CD4-positive, alpha-beta T cell (primary cell): ENCODE results near the gene NLGN1. TPM values are rescaled to one million over a fixed set of nuclear protein-coding genes. Genes with fewer than 3 reads are reported as not detected.

Experiments used
- ATAC-seq: fragments of 200-7000 bp; cut with Tn5 transposase; one replicate; pipeline ENCODE4 v1.10.0; 2022; ENCODE audit warnings: mild to moderate bottlenecking; ENCODE audit not compliant: poor library complexity
- CTCF ChIA-PET: fragments of 350-600 bp; sonication (Branson Sonifier 250); formaldehyde crosslinking; loops from one replicate; lab custom pipeline; 2021; ENCODE audit warnings: antibody characterized with exemption, inconsistent platforms; lab: Charles Lee
- POLR2A ChIA-PET: fragments of 350-600 bp; sonication (Branson Sonifier 250); formaldehyde crosslinking; loops from one replicate; lab custom pipeline; 2021; ENCODE audit warnings: antibody characterized with exemption, inconsistent platforms; lab: Charles Lee
- DNase-seq, 14 experiments: peaks; one replicate each; pipeline ENCODE4 v3.0.0-alpha.2; 2013 to 2020; ENCODE audit warnings: mixed read lengths in 2 of 14
- H3K27ac ChIP-seq, 2 donors: one replicate each; pipeline versions ENCODE4 v1.5.1 to v1.7.0; 2013; ENCODE audit warnings: low read length in 2 of 2, low read depth in 1 of 2, mild to moderate bottlenecking in 1 of 2
- H3K27me3 ChIP-seq, 2 experiments: 1 replicate in 1 of 2; 2 replicates in 1 of 2; pipeline versions ENCODE4 v1.6.1 to v1.7.0; 2013; ENCODE audit warnings: low read length in 2 of 2, control low read depth in 1 of 2, mild to moderate bottlenecking in 1 of 2, moderate library complexity in 1 of 2; ENCODE audit not compliant: insufficient read depth in 2 of 2, control insufficient read depth in 1 of 2
- H3K36me3 ChIP-seq: one replicate; pipeline ENCODE4 v1.6.1; 2013; ENCODE audit warnings: low read length, control low read depth; ENCODE audit not compliant: insufficient read depth
- H3K4me1 ChIP-seq: one replicate; pipeline ENCODE4 v1.6.1; 2013; ENCODE audit warnings: low read length, control low read depth; ENCODE audit not compliant: insufficient read depth
- H3K4me3 ChIP-seq: one replicate; pipeline ENCODE4 v1.5.1; 2013; ENCODE audit warnings: mild to moderate bottlenecking, low read length, moderate library complexity
- H3K9me3 ChIP-seq, 2 experiments: 1 replicate in 1 of 2; 2 replicates in 1 of 2; pipeline versions ENCODE4 v1.6.1 to v1.7.0; 2013; ENCODE audit warnings: low read length in 2 of 2, mild to moderate bottlenecking in 2 of 2, control low read depth in 1 of 2, moderate library complexity in 1 of 2; ENCODE audit not compliant: control insufficient read depth in 1 of 2, insufficient read depth in 1 of 2
- H3K27ac Mint-ChIP-seq: one replicate; pipeline ENCODE4 v1.8.0; 2020; ENCODE audit warnings: mixed read lengths
- H3K27me3 Mint-ChIP-seq: one replicate; pipeline ENCODE4 v1.8.0; 2021; ENCODE audit warnings: mixed read lengths
- H3K36me3 Mint-ChIP-seq: one replicate; pipeline ENCODE4 v1.8.0; 2021; ENCODE audit warnings: low read depth, mixed read lengths
- H3K4me1 Mint-ChIP-seq: one replicate; pipeline ENCODE4 v1.8.0; 2021; ENCODE audit warnings: low read depth, mixed read lengths
- H3K4me3 Mint-ChIP-seq: one replicate; pipeline ENCODE4 v1.8.0; 2020; ENCODE audit warnings: mild to moderate bottlenecking, mixed read lengths
- H3K9me3 Mint-ChIP-seq: one replicate; pipeline ENCODE4 v1.8.0; 2020; ENCODE audit warnings: mixed read lengths
- CTCF ChIP-seq: fragments of 200-600 bp; IDR thresholded peaks from one replicate; pipeline ENCODE4 v1.8.0; 2022; ENCODE audit warnings: antibody characterized with exemption, mild to moderate bottlenecking
- intact Hi-C, 2 experiments: fragments of 100-400 bp; cut with DNase I in 1 of 2; cut with micrococcal nuclease in 1 of 2; formaldehyde crosslinking; loops; one replicate each; pipeline versions ENCODE4 v1.15.1 to v1.9.0; 2023 to 2025; cut with DNase I, micrococcal nuclease
- total RNA-seq, 174 experiments: library from RNA in 2 of 174; stranded (reverse) in 2 of 174; gene quantifications; one replicate each; pipeline ENCODE4 v1.2.3 and lab custom pipeline; 2021 to 2026

NLGN1 gene
- total RNA-seq, 2 experiments from 2014 or later: not detected

- intact Hi-C loops: no loop called here
- H3K9me3 Mint-ChIP-seq: peaks cover 5% of the 10 kb centered on the region
- H3K27ac Mint-ChIP-seq: no peak overlapping the region
- H3K27me3 ChIP-seq: no peaks in the 10 kb centered on the region
- no peaks in the 10 kb centered on the region for H3K36me3 ChIP-seq
- H3K4me1 Mint-ChIP-seq: no peaks in the 10 kb centered on the region
- ChIA-PET POLR2A (no interaction called here), CTCF (interaction anchor here (1.0 kb wide), 1 partner anchor 11 kb away, joined by 3 read pairs; no protein-coding TSS in a partner anchor)
- no peak overlapping the region for H3K4me3 Mint-ChIP-seq
- H3K9me3 ChIP-seq: peaks cover 0 to 8% of the 10 kb centered on the region in 2 experiments
- ATAC-seq (no peak), DNase-seq (no peak)
- no peaks in the 10 kb centered on the region for H3K36me3 Mint-ChIP-seq
- no peak overlapping the region for H3K27ac ChIP-seq
- no peaks in the 10 kb centered on the region for H3K27me3 Mint-ChIP-seq
- H3K4me1 ChIP-seq: no peaks in the 10 kb centered on the region
- no peak overlapping the region for H3K4me3 ChIP-seq
- TF ChIP-seq CTCF: no peak
Measured at GRCh38 chr3:174046311-174046710, 648.8 kb downstream of the NLGN1 start.

GRCh38 chr3:174049472-174049871 lies 651.9 kb downstream of the NLGN1 start:
- H3K4me1 Mint-ChIP-seq: no peaks in the 10 kb centered on the region
- no peaks in the 10 kb centered on the region for H3K36me3 ChIP-seq
- ChIA-PET POLR2A (no interaction called here), CTCF (no interaction called here)
- H3K9me3 ChIP-seq: no peaks in the 10 kb centered on the region
- intact Hi-C loops: no loop called here
- no peaks in the 10 kb centered on the region for H3K4me1 ChIP-seq
- DNase-seq: no peak
- no peaks in the 10 kb centered on the region for H3K27me3 Mint-ChIP-seq
- TF ChIP-seq CTCF: no peak
- H3K9me3 Mint-ChIP-seq: peaks cover 3% of the 10 kb centered on the region
- no peaks in the 10 kb centered on the region for H3K27me3 ChIP-seq
- no peak overlapping the region for H3K27ac Mint-ChIP-seq
- H3K4me3 ChIP-seq: no peak overlapping the region
- H3K4me3 Mint-ChIP-seq: no peak overlapping the region
- no peak overlapping the region for H3K27ac ChIP-seq
- no peaks in the 10 kb centered on the region for H3K36me3 Mint-ChIP-seq
- no peak for ATAC-seq

- Histone ChIP-seq H3K9me3 (no peaks in the 10 kb centered on the region), H3K4me1 (no peaks in the 10 kb centered on the region), H3K27me3 (no peaks in the 10 kb centered on the region), H3K36me3 (no peaks in the 10 kb centered on the region), H3K4me3 (no peak overlapping the region), H3K27ac (no peak overlapping the region)
- intact Hi-C loops: no loop called here
- no peak for DNase-seq
- no peaks in the 10 kb centered on the region for H3K4me1 Mint-ChIP-seq
- peaks cover 3% of the 10 kb centered on the region for H3K9me3 Mint-ChIP-seq
- ChIA-PET CTCF (no interaction called here), POLR2A (no interaction called here)
- no peak for TF ChIP-seq CTCF
- H3K4me3 Mint-ChIP-seq: no peak overlapping the region
- no peak for ATAC-seq
- no peaks in the 10 kb centered on the region for H3K27me3 Mint-ChIP-seq
- no peaks in the 10 kb centered on the region for H3K36me3 Mint-ChIP-seq
- no peak overlapping the region for H3K27ac Mint-ChIP-seq
Measured at GRCh38 chr3:174051191-174051590, 653.6 kb downstream of the NLGN1 start.
